Fibroblast of lung (primary cell): ENCODE data around the gene TMEM52. TPM values are rescaled to one million over a fixed set of nuclear protein-coding genes. Genes with fewer than 3 reads are reported as not detected.

Experiments used
- DNase-seq, 2 donors: peaks; one replicate each; pipeline versions ENCODE4 v3.0.0 to v3.0.0-alpha.2; 2010; ENCODE audit warnings: low read depth in 2 of 2
- H2AFZ ChIP-seq: 2 replicates; pipeline ENCODE4 v1.5.1; 2012; ENCODE audit warnings: low read length, control low read depth, inconsistent platforms
- H3K27ac ChIP-seq: 2 replicates; pipeline ENCODE4 v1.5.1; 2011; ENCODE audit warnings: low read length, control low read depth; ENCODE audit not compliant: insufficient read depth
- H3K27me3 ChIP-seq: 2 replicates; pipeline ENCODE4 v1.5.1; 2011; ENCODE audit warnings: mild to moderate bottlenecking, low read length; ENCODE audit not compliant: control insufficient read depth, insufficient read depth
- H3K36me3 ChIP-seq: 2 replicates; pipeline ENCODE4 v1.5.1; 2011; ENCODE audit warnings: low read length; ENCODE audit not compliant: control insufficient read depth, insufficient read depth
- H3K4me1 ChIP-seq: 2 replicates; pipeline ENCODE4 v1.5.1; 2011; ENCODE audit warnings: low read length; ENCODE audit not compliant: control insufficient read depth, insufficient read depth; ENCODE audit errors: extremely low read depth
- H3K4me2 ChIP-seq: 2 replicates; pipeline ENCODE4 v1.5.1; 2011; ENCODE audit warnings: low read length, control low read depth; ENCODE audit not compliant: insufficient read depth; ENCODE audit errors: extremely low read depth
- H3K4me3 ChIP-seq, 4 experiments: fragments of 200-600 bp in 1 of 4; sonication (generic) in 1 of 4; replicated peaks in 1 of 4; 2 replicates each; pipeline ENCODE4 v1.5.1; 2011 to 2016; ENCODE audit warnings: low read length in 4 of 4, low read depth in 3 of 4, mild to moderate bottlenecking in 3 of 4, control low read depth in 2 of 4, inconsistent platforms in 1 of 4, mixed read lengths in 1 of 4; ENCODE audit not compliant: insufficient read depth in 1 of 4; ENCODE audit errors: control extremely low read depth in 1 of 4
- H3K79me2 ChIP-seq: 2 replicates; pipeline ENCODE4 v1.5.1; 2012; ENCODE audit warnings: mild to moderate bottlenecking, low read length, inconsistent platforms; ENCODE audit not compliant: control insufficient read depth, insufficient read depth
- H3K9ac ChIP-seq: 2 replicates; pipeline ENCODE4 v1.5.1; 2011; ENCODE audit warnings: mild to moderate bottlenecking, low read length, control low read depth; ENCODE audit not compliant: insufficient read depth
- H3K9me3 ChIP-seq: 2 replicates; pipeline ENCODE4 v1.5.1; 2012; ENCODE audit warnings: low read depth, low read length; ENCODE audit not compliant: control insufficient read depth, insufficient read depth
- H4K20me1 ChIP-seq: 2 replicates; pipeline ENCODE4 v1.5.1; 2011; ENCODE audit warnings: low read length; ENCODE audit not compliant: control insufficient read depth, insufficient read depth; ENCODE audit errors: extremely low read depth
- CTCF ChIP-seq, 2 donors: IDR thresholded peaks in 1 of 2; conservative IDR thresholded peaks in 1 of 2; 1 replicate in 1 of 2; 2 replicates in 1 of 2; pipeline ENCODE4 v1.5.1; 2011 to 2012; ENCODE audit warnings: low read length in 2 of 2, control low read depth in 1 of 2, inconsistent platforms in 1 of 2, low read depth in 1 of 2, mild to moderate bottlenecking in 1 of 2
- EZH2 ChIP-seq: IDR thresholded peaks from 2 replicates; pipeline ENCODE4 v1.5.1; 2012; ENCODE audit warnings: low read length, control low read depth, mild to moderate bottlenecking; ENCODE audit errors: missing control alignments
- polyA plus RNA-seq, 2 donors: library from polyadenylated mRNA; depleted of rRNA in 1 of 2; stranded (reverse) in 1 of 2; unstranded in 1 of 2; fragments of >200 nt; gene quantifications; 2 replicates each; pipeline ENCODE4 v1.2.1, GENCODE V29; 2011 to 2012; ENCODE audit warnings: missing spikeins in 1 of 2
- total RNA-seq: library from RNA; depleted of rRNA; stranded (reverse); fragments of >200 nt; gene quantifications from 2 replicates; pipeline ENCODE4 v1.2.1, GENCODE V29; 2014

The TMEM52 gene
- total and polyA plus RNA-seq, 2 donors (not counting 1 experiment from before 2014, with no cell fraction given) = 0.17 to 0.42 TPM

- Histone ChIP-seq H4K20me1 (no peaks in the 10 kb centered on the region), H3K36me3 (no peaks in the 10 kb centered on the region), H3K27ac (no peak overlapping the region), H2AFZ (no peak overlapping the region), H3K4me1 (no peaks in the 10 kb centered on the region), H3K9me3 (no peaks in the 10 kb centered on the region), H3K27me3 (no peaks in the 10 kb centered on the region), H3K79me2 (no peaks in the 10 kb centered on the region), H3K9ac (no peak overlapping the region), H3K4me2 (no peak overlapping the region), H3K4me3 (no peak overlapping the region)
- TF ChIP-seq CTCF (conservative IDR thresholded peaks at IDR 0.05 in 1 of 2, IDR thresholded peaks at IDR 0.05 in 1 of 2; ENCODE audit: low read depth in 1 of 2, low read length in 2 of 2) (no peak), EZH2 (no peak)
- DNase-seq = no peak
These were observed 6.6 kb upstream of the TMEM52 start for GRCh38 chr1:1925437-1926345.

GRCh38 chr1:1924849-1925248, 5.8 kb upstream of the TMEM52 start:
- no peak overlapping the region for H3K27ac ChIP-seq
- no peak for DNase-seq
- H3K4me2 ChIP-seq = no peak overlapping the region
- no peaks in the 10 kb centered on the region for H3K4me1 ChIP-seq
- no peak overlapping the region for H3K9ac ChIP-seq
- H4K20me1 ChIP-seq = no peaks in the 10 kb centered on the region
- no peak for TF ChIP-seq EZH2
- no peak for TF ChIP-seq CTCF (conservative IDR thresholded peaks at IDR 0.05 in 1 of 2, IDR thresholded peaks at IDR 0.05 in 1 of 2; ENCODE audit: low read depth in 1 of 2, low read length in 2 of 2)
- no peaks in the 10 kb centered on the region for H3K79me2 ChIP-seq
- no peak overlapping the region for H3K4me3 ChIP-seq
- H3K9me3 ChIP-seq = no peaks in the 10 kb centered on the region
- H2AFZ ChIP-seq = no peak overlapping the region
- H3K36me3 ChIP-seq = no peaks in the 10 kb centered on the region
- H3K27me3 ChIP-seq = no peaks in the 10 kb centered on the region

GRCh38 chr1:1924386-1924785, 5.3 kb upstream of the TMEM52 start:
- no peaks in the 10 kb centered on the region for H3K79me2 ChIP-seq
- H3K9ac ChIP-seq = no peak overlapping the region
- no peaks in the 10 kb centered on the region for H3K27me3 ChIP-seq
- H3K4me2 ChIP-seq = no peak overlapping the region
- H3K36me3 ChIP-seq = no peaks in the 10 kb centered on the region
- no peak overlapping the region for H3K27ac ChIP-seq
- H2AFZ ChIP-seq = no peak overlapping the region
- no peak overlapping the region for H3K4me3 ChIP-seq
- DNase-seq = no peak
- H4K20me1 ChIP-seq = no peaks in the 10 kb centered on the region
- H3K4me1 ChIP-seq = no peaks in the 10 kb centered on the region
- no peaks in the 10 kb centered on the region for H3K9me3 ChIP-seq
- TF ChIP-seq CTCF (conservative IDR thresholded peaks at IDR 0.05 in 1 of 2, IDR thresholded peaks at IDR 0.05 in 1 of 2; ENCODE audit: low read depth in 1 of 2, low read length in 2 of 2) (no peak), EZH2 (no peak)
